NB4 (cell line): ENCODE measurements around the gene SLC26A4.

Experiments
- MAX ChIP-seq: IDR thresholded peaks from 2 replicates; pipeline ENCODE4 v1.6.1; 2011; ENCODE audit warnings: low read depth, low read length
- MYC ChIP-seq: IDR thresholded peaks from 2 replicates; pipeline ENCODE4 v1.6.1; 2011; ENCODE audit warnings: low read depth, low read length
- POLR2A ChIP-seq: IDR thresholded peaks from 2 replicates; pipeline ENCODE4 v1.6.1; 2011; ENCODE audit warnings: mild to moderate bottlenecking; ENCODE audit not compliant: insufficient read length; ENCODE audit errors: extremely low read depth
- TF ChIP-seq, protein P1 (sequence below): IDR thresholded peaks from one replicate; pipeline ENCODE4 v1.5.1; 2012; ENCODE audit warnings: low read depth, low read length

DNA sequence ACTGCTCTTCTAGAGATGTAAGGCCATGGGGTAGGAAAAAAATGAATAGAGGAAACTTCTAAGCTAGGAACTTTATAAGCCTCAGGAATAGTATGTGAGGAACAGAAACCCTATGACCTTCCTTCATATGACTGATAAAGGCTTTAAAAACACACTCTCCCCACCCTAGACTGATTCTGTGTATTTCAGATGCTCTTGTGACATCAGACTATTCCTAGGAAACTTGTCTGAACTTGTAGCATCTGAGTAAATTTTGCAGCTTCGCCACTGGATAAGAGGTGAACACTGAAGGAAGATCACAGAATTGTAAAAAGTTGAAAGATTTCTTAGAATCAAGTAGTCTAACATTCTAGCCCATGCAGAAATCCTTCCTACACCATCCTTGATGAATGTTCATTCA lies 52.3 kb downstream of the SLC26A4 start:
- TF ChIP-seq, protein P1, sequence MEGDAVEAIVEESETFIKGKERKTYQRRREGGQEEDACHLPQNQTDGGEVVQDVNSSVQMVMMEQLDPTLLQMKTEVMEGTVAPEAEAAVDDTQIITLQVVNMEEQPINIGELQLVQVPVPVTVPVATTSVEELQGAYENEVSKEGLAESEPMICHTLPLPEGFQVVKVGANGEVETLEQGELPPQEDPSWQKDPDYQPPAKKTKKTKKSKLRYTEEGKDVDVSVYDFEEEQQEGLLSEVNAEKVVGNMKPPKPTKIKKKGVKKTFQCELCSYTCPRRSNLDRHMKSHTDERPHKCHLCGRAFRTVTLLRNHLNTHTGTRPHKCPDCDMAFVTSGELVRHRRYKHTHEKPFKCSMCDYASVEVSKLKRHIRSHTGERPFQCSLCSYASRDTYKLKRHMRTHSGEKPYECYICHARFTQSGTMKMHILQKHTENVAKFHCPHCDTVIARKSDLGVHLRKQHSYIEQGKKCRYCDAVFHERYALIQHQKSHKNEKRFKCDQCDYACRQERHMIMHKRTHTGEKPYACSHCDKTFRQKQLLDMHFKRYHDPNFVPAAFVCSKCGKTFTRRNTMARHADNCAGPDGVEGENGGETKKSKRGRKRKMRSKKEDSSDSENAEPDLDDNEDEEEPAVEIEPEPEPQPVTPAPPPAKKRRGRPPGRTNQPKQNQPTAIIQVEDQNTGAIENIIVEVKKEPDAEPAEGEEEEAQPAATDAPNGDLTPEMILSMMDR, result no peak
- TF ChIP-seq MAX (no peak), MYC (no peak), POLR2A (no peak)
